ENCODE measurements around the gene PDE5A.
"Not testable (repeated sequence)": the region's sequence is repeated elsewhere in the genome, so short reads cannot be mapped to it uniquely, and the experiment has no call there.

The PDE5A gene

DNA sequence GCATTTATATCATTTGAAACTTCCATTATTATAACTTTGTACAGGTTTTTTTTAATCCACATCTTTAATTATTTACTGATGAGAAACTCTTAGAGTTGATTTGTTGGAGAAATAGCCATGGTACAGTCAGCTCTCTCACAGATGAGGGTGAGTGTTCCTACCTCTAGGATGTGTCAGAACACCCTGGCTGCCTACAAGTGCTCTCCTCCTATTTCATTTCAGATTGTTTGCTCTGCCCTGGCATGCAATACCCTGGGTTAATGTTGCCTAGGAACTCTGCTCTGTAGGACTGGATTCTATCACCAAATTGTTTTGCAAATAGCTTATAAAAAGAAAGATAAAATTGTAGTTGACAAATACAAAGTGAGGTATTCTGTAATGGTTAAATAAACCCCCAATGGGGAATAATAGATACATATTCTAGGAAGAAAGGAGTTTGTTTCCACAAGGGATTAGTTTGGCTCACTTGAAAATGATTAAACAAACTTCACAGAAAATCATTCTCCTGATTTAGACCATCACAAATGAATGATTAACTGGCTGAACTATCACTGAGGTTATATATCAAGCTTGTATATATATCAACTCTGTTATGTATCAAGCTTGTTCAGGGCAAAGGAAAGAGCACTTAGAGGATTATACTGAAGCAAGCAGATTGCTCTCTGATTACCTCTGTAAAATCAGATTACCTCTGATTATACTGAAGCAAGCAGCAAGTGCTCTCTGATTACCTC, 150.0 kb downstream of the PDE5A start:
- DNase-seq (ENCODE audit: low read depth in 2 of 3, low spot score in 1 of 3): no peak

DNA sequence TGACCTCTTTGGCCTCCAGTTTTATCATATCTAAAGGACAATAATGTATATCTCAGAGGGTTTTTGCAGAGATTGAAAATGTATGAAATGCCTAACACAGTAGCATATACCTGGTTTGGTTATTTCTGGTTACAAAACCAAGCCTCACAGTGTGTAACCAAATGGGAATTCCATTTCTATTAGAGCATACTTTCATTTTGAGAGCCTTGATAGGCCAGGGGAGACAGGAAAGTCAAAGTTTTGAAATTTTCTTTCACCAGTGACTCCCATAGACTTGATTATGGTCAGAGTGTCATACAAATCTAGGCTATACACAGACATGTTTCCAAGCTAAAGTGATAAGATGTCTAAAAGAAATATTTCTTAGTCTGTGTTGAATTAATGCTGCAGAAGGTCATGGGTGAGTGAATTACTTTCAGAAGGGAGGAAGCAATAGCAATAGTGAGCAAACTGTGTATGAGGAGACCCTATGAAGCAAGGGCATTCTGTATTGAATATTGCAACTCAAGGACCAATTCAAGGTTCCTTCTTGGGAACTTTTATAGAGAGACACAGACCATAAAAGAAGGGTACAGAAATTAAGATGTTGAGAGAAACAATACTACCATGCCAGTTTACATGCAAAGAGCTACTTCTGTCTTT, 151.1 kb downstream of the PDE5A start:
- DNase-seq (ENCODE audit: low read depth in 2 of 3, low spot score in 1 of 3): no peak

DNA sequence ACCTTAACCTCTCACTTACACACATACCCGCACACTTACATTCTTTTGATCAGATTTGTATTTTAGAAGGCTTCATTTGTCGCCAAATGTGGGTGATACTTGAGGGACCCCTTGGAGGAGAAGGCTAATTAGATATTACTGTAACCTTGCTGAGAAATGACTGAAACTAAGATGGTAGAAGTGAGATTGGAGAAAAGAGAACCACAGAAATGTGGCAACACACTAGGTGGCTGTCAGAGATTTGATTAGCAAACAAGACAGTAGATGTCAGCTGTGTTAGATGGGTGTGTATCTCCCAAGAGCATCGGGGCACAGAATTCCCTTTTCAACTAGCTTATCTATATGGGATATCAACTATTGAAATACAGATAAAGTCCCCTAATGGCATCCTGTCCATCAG, 157.3 kb downstream of the PDE5A start:
- no peak for DNase-seq (ENCODE audit: low read depth in 2 of 3, low spot score in 1 of 3)

DNA sequence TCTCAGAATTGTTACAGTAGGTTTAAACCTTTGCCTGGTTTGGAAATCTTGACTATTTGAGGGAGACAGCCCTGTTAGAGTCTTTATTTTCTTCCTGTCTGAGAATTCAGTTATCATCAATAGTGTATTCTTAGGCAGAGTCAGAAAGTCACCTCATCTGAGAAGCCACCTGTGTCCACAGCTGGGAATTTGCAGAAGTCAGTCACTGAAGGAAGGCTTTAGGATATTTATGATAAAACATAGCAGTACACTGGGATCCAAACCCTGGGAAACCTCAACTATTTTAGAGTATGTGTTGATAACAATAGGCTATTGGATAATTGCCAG, 157.9 kb downstream of the PDE5A start:
- DNase-seq (ENCODE audit: low read depth in 2 of 3, low spot score in 1 of 3): not testable (repeated sequence)

DNA sequence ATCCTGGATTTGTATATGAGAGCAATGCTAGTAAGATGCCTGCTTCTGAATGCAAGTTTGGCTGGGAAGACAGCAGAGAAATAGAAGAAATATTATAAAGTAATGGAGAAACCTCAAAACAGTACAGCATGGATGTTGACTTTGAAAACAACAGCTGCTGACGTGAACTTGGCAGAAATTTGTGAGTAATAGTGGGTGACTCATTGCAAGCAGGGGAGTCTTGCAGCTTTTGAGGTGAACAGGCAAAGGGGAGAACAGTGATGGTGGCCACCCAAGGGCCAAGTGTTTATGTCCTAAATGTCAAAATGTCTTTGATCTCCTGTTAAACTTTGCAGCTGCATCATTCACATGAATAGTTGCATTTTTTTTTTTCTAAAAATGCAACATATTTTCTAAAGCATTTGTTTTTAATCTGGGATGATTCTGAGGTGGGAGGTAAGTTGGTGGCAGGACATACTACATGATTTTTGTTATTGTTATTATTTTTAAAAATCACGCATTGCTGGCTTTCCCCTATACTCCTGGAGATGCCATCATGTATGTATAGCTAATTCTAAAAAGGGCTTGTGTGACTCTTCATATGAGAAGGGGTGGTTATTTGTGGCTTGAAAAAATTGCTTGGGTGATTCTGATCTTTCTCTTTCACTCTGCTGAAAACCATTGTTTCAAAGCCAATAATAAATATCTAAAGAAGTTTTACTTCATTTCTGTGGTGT, 158.4 kb downstream of the PDE5A start:
- DNase-seq (ENCODE audit: low read depth in 2 of 3, low spot score in 1 of 3): not testable (repeated sequence)

DNA sequence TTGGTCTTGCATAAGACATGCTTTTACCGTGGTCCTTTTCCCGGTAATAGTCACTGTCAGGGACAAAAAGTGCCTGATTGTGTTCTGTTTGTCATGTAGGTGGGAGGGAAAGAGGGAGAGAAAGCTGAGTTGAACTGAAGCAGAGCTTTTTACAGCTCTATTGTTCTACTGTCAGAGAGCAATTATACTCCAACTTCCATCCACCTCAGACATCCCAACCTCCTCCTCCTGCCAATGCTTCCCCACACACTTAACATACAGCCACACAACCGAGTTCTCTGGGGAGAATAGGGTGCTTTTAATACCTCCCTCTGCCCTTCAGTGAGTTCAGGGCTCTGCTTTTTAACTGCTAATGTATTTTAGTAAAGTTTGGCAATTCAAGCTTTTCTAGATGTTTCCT, 159.6 kb downstream of the PDE5A start:
- DNase-seq (ENCODE audit: low read depth in 2 of 3, low spot score in 1 of 3): not testable (repeated sequence)

DNA sequence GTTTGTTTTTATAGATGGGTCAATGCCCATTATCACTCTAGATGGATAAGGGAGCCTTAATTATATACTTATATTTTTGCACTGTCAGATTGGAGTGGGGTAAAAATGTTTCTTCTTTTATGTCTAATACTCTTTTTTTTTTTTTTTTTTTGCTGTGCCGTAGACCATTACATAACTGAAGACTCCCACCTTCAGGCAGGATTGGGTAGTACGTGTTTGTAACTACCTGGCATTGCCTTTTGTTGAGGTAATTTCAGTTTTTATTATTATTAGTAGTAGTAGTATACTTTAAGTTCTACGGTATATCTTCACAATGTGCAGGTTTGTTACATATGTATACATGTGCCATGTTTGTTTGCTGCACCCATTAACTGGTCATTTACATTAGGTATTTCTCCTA, 165.9 kb downstream of the PDE5A start:
- peak in 1 of 3 donors; percentile 3 for DNase-seq (ENCODE audit: low read depth in 2 of 3, low spot score in 1 of 3)

DNA sequence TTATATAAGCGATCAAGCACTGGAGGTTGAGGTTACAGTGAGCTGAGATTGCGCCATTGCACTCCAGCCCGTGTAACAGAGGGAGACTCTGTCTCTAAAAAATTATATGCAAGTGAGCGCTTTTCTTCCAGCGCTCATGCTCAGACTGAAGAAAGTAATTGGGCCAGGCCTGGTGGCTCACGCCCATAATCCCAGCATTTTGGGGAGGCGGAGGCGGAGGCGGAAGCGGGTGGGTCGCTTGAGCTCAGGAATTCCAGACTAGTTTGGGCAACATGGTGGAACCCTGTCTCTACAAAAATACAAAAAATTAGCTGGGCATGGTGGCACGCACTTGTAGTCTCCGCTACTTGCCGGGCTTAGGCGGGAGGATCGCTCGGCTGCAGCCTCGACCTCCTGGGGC, 172.9 kb downstream of the PDE5A start:
- DNase-seq (ENCODE audit: low read depth in 2 of 3, low spot score in 1 of 3): not testable (repeated sequence)

DNA sequence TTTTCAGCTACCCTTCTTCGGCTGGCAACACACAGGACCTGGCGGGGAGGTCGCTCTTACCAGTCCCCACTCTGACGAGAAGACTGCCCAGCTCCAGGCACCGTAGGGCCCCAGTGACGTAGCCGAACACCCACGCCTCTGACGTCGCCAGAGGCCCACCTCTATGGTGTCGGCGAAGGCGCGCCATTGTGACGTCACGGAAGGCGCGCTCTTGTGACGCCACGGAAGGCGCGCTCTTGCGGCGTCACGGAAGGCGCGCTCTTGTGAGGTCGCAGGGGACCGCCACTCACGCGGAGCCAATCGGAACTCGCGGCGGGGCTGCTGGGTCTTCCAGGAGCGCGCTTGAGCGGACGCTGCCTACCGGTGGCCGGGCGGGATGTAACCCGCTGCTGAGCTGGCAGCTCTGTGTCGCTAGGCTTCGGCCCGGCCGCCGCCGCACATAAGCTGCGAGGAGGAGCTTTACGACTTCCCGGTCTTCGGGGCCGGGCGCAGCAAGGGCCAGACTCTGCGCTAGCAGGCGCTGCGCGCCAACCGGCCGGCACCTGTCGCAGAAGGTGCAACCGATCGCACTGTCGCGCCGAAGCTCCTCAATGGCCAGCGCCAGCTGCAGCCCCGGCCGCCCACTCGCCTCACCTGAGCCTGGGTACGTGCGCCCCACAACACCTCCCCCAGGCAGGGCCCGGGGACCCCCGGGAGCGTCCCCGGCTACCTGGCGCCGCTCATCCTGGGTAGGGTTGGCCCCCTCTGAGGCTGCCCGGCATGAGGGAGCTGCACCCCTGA, 173.9 kb downstream of the PDE5A start:
- peak; percentile 88 to 94 (median 91) for DNase-seq (ENCODE audit: low read depth in 2 of 3, low spot score in 1 of 3)

DNA sequence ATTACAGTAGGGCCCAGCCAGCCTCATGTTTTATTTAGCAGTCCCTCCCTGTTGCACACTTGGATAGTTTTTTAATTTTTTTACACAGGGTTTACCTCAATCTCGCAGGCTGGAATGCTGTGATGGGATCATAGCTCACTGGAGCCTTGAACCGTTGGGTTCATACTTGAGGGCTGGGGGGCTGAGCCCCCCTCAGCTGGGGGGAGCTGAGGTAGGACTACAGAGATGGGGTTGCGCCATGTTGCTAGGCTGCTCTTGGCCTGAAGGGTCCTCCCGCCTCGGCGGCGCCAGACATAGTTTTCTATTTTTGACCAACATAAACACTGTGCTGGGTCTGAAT, 174.5 kb downstream of the PDE5A start:
- DNase-seq (ENCODE audit: low read depth in 2 of 3, low spot score in 1 of 3): not testable (repeated sequence)

DNA sequence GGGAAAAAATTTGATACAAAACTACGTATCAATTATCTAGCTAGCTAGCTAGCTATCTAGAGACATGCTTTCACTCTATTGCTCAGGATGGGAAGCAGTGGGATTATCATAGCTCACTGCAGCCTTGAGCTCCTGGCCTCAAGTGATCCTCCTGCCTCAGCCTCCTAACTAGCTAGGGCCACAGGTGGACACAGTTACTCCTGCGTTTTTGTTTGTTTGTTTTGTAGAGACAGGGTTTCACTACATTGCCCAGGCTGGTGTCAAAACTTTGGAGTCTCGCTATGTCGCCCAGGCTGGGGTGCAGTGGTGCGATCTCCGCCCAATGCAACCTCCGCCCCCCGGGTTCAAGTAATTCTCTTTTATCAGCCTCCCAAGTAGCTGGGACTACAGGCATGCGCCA, 175.3 kb downstream of the PDE5A start:
- DNase-seq (ENCODE audit: low read depth in 2 of 3, low spot score in 1 of 3): not testable (repeated sequence)

DNA sequence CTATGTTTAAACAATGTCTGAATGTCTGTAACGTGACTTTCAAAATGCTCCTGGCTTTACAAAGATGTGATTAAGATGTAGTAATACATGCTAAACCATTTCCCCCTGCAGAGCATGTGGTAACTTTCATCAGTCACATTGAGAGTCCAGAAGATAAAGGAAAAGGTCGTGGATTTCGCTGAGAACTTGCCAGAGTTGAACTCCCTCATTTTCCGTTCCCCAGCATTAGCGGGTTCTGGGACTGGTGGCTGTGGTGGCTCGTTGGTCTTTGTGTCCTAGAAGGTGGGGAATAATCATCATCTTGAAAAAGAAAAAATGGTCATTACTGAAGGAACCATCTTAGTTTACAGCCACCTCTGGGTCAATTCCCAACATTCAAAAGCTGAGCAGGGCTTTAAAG, 178.8 kb downstream of the PDE5A start:
- DNase-seq (ENCODE audit: low read depth in 2 of 3, low spot score in 1 of 3): not testable (repeated sequence)

All from stimulated activated CD4-positive, alpha-beta T cell treated with anti-CD3 and anti-CD28 coated beads, Interleukin-12 subunit alpha, Interleukin-12 subunit beta, amount 100 ng/mL, for 48 hours (primary cell).